Hepatocyte (in vitro differentiated cells): Measurements from ENCODE around the gene TOX3.

ENCODE experiments used
- CTCF ChIP-seq: fragments of 200-600 bp; sonication (generic); IDR thresholded peaks from 2 replicates; pipeline ENCODE4 v1.5.1; 2016; ENCODE audit warnings: antibody characterized with exemption, mild to moderate bottlenecking; ENCODE audit not compliant: poor library complexity
- EZH2 ChIP-seq: fragments of 200-600 bp; sonication (generic); IDR thresholded peaks from 2 replicates; pipeline ENCODE4 v1.6.1; 2016; ENCODE audit warnings: antibody characterized with exemption, mild to moderate bottlenecking, borderline replicate concordance
- EZH2phosphoT487 ChIP-seq: fragments of 200-600 bp; sonication (generic); IDR thresholded peaks from one replicate; pipeline ENCODE4 v1.6.1; 2018; ENCODE audit warnings: antibody characterized with exemption, mild to moderate bottlenecking, low read depth, moderate library complexity; ENCODE audit not compliant: unreplicated experiment, severe bottlenecking

- TF ChIP-seq CTCF (no peak), EZH2 (no peak), EZH2phosphoT487 (no peak)
Measured at GRCh38 chr16:52455549-52456277, 91.2 kb downstream of the TOX3 start.
